ENCODE results near the gene ADCY3.

Gene ADCY3

DNA sequence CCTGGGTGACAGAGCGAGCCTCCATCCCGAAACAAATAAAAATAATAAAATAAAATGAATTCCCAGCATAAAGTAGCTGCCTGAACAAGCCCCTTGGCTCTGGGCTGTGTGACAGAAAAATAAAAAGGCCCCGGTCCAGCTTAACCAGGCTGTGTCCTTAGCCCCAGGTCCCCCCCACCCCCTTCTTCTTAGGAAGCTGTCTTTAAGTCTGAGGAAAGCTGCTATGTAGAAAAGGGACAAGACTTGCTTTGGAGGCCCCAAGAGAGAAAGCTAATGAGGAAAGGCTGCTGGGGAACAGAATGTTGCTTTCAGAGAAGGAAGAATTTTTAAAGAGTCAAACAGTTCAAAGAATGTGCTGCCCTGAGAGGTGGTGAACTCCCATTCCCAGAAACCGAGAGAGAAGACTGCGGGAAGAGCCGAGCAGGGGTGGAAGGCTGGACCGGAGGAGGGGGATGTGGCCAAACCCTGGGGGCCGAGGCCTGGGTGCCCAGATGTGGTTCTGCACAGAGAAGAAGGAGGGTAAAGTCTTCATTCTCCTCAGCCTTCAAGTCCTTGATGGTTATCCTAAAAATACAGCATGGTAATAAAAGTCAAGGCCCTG, 64.9 kb downstream of the ADCY3 start:
- no peaks in the 10 kb centered on the region for H3K4me1 ChIP-seq (ENCODE audit: insufficient read depth, low read length, severe bottlenecking)
- H3F3A ChIP-seq (ENCODE audit: insufficient read depth, low read length) = no peaks in the 10 kb centered on the region
- no peaks in the 10 kb centered on the region for H3K9me2 ChIP-seq (ENCODE audit: low read depth, low read length)
- no peak overlapping the region for H3K4me3 ChIP-seq (ENCODE audit: low read depth, low read length, poor library complexity, severe bottlenecking)
- no peaks in the 10 kb centered on the region for H3K27me3 ChIP-seq (ENCODE audit: insufficient read depth, low read length)
- H3K36me3 ChIP-seq (ENCODE audit: insufficient read depth, low read length) = peaks cover 51% of the 10 kb centered on the region
- no peak overlapping the region for H3K9ac ChIP-seq (ENCODE audit: low read length)
- H4K20me1 ChIP-seq (ENCODE audit: insufficient read depth, low read length) = no peaks in the 10 kb centered on the region
- no peaks in the 10 kb centered on the region for H3K79me2 ChIP-seq (ENCODE audit: insufficient read depth, low read length)
- no peak overlapping the region for H3K4me2 ChIP-seq (ENCODE audit: low read length)
- H3K9me3 ChIP-seq (ENCODE audit: low read length) = peaks cover 1% of the 10 kb centered on the region
- no peak overlapping the region for H2AFZ ChIP-seq (ENCODE audit: low read length)
- TF ChIP-seq CTCF (IDR thresholded peaks at IDR 0.05; ENCODE audit: low read length) = no peak
- no peak overlapping the region for H3K27ac ChIP-seq (ENCODE audit: low read depth, low read length, poor library complexity, severe bottlenecking)

- no peaks in the 10 kb centered on the region for H3K27me3 ChIP-seq (ENCODE audit: insufficient read depth, low read length)
- H3K4me3 ChIP-seq (ENCODE audit: low read depth, low read length, poor library complexity, severe bottlenecking) = no peak overlapping the region
- H3K4me2 ChIP-seq (ENCODE audit: low read length) = no peak overlapping the region
- no peak overlapping the region for H2AFZ ChIP-seq (ENCODE audit: low read length)
- peaks cover 59% of the 10 kb centered on the region for H3K36me3 ChIP-seq (ENCODE audit: insufficient read depth, low read length)
- H3K4me1 ChIP-seq (ENCODE audit: insufficient read depth, low read length, severe bottlenecking) = no peaks in the 10 kb centered on the region
- no peaks in the 10 kb centered on the region for H3K79me2 ChIP-seq (ENCODE audit: insufficient read depth, low read length)
- no peak overlapping the region for H3K27ac ChIP-seq (ENCODE audit: low read depth, low read length, poor library complexity, severe bottlenecking)
- no peak overlapping the region for H3K9ac ChIP-seq (ENCODE audit: low read length)
- H4K20me1 ChIP-seq (ENCODE audit: insufficient read depth, low read length) = no peaks in the 10 kb centered on the region
- H3K9me2 ChIP-seq (ENCODE audit: low read depth, low read length) = no peaks in the 10 kb centered on the region
- no peaks in the 10 kb centered on the region for H3F3A ChIP-seq (ENCODE audit: insufficient read depth, low read length)
- peaks cover 5% of the 10 kb centered on the region for H3K9me3 ChIP-seq (ENCODE audit: low read length)
- TF ChIP-seq EZH2 (IDR thresholded peaks at IDR 0.05; ENCODE audit: borderline replicate concordance, low read length) = no peak
- TF ChIP-seq CTCF (IDR thresholded peaks at IDR 0.05; ENCODE audit: low read length) = no peak
Observed at GRCh38 chr2:24853996-24854395, 66.0 kb downstream of the ADCY3 start.

- peaks cover 60% of the 10 kb centered on the region for H3K36me3 ChIP-seq (ENCODE audit: insufficient read depth, low read length)
Observed at GRCh38 chr2:24853046-24853445, 67.0 kb downstream of the ADCY3 start.

More at GRCh38 chr2:24853046-24853445, 67.0 kb downstream of the ADCY3 start:
- no peak for TF ChIP-seq CTCF (IDR thresholded peaks at IDR 0.05; ENCODE audit: low read length)
- no peak for TF ChIP-seq EZH2 (IDR thresholded peaks at IDR 0.05; ENCODE audit: borderline replicate concordance, low read length)
- Histone ChIP-seq H3K4me1 (ENCODE audit: insufficient read depth, low read length, severe bottlenecking) (no peaks in the 10 kb centered on the region), H3K9me2 (ENCODE audit: low read depth, low read length) (no peaks in the 10 kb centered on the region), H3K27me3 (ENCODE audit: insufficient read depth, low read length) (no peaks in the 10 kb centered on the region), H3K27ac (ENCODE audit: low read depth, low read length, poor library complexity, severe bottlenecking) (no peak overlapping the region), H3K4me3 (ENCODE audit: low read depth, low read length, poor library complexity, severe bottlenecking) (no peak overlapping the region), H3F3A (ENCODE audit: insufficient read depth, low read length) (no peaks in the 10 kb centered on the region), H2AFZ (ENCODE audit: low read length) (no peak overlapping the region), H3K79me2 (ENCODE audit: insufficient read depth, low read length) (no peaks in the 10 kb centered on the region), H3K9me3 (ENCODE audit: low read length) (peaks cover 11% of the 10 kb centered on the region), H4K20me1 (ENCODE audit: insufficient read depth, low read length) (no peaks in the 10 kb centered on the region), H3K4me2 (ENCODE audit: low read length) (no peak overlapping the region), H3K9ac (ENCODE audit: low read length) (no peak overlapping the region)

Measured in OCI-LY1 (cell line).